ENCODE measurements around the gene PMIS2.

DNA sequence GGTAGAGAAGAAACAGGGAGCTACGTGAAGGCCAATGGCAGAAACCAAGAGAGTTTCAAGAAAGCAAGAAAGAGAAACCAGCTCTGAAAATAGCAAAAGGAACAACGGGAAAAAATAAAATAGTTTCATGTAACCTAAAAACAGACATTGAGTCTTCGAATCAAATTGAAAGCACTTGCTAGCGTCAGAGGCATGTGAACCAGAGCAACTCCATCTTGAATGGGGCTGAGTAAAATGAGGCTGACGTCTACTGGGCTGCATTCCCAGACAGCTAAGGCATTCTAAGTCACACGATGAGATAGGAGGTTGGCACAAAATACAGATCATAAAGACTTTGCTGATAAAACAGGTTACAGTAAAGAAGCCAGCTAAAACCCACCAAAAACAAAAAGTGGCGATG lies 7.3 kb upstream of the PMIS2 start:
- TF ChIP-seq CTCF (IDR thresholded peaks at IDR 0.05): no peak
- TF ChIP-seq POLR2A (IDR thresholded peaks at IDR 0.05): no peak
- TF ChIP-seq EP300 (IDR thresholded peaks at IDR 0.05): no peak
- no peak for TF ChIP-seq POLR2AphosphoS5 (IDR thresholded peaks at IDR 0.05)
